Gastrocnemius medialis (tissue), 4 donors: ENCODE data around the gene STOX1.
"Not testable (repeated sequence)": the region's sequence is repeated elsewhere in the genome, so short reads cannot be mapped to it uniquely, and the experiment has no call there.

Experiments used
- CTCF ChIP-seq, 5 experiments: fragments of 450-650 bp in 3 of 5; fragments of 200-600 bp in 2 of 5; sonication (generic) in 2 of 5; IDR thresholded peaks in 4 of 5; conservative IDR thresholded peaks in 1 of 5; 1 replicate in 4 of 5; 2 replicates in 1 of 5; pipeline ENCODE4 v1.5.1; 2016 to 2019; ENCODE audit warnings: antibody characterized with exemption in 5 of 5, mild to moderate bottlenecking in 3 of 5, moderate library complexity in 3 of 5
- POLR2A ChIP-seq, 2 donors: fragments of 450-650 bp; IDR thresholded peaks; one replicate each; pipeline ENCODE4 v1.6.1; 2017; ENCODE audit warnings: antibody characterized with exemption in 2 of 2, mild to moderate bottlenecking in 2 of 2, moderate library complexity in 2 of 2

- TF ChIP-seq POLR2A (IDR thresholded peaks at IDR 0.05); CTCF (IDR thresholded peaks at IDR 0.05 in 4 of 5, conservative IDR thresholded peaks at IDR 0.05 in 1 of 5): not testable (repeated sequence)
These were observed 13.3 kb downstream of the STOX1 start for GRCh38 chr10:68840650-68841049.
